Activated effector memory CD4-positive, alpha-beta T cell treated with anti-CD3 and anti-CD28 coated beads, Interleukin-2, amount 50 U/mL, for 16 hours (primary cell): Measurements from ENCODE around the gene CDKN2AIPNL.

Source experiments
- DNase-seq: peaks from one replicate; pipeline ENCODE4 v3.0.0-alpha.2; 2020

The CDKN2AIPNL gene, protein sequence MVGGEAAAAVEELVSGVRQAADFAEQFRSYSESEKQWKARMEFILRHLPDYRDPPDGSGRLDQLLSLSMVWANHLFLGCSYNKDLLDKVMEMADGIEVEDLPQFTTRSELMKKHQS

GRCh38 chr5:134411546-134412266 lies at the start of gene CDKN2AIPNL:
Gene CDKN2AIPNL, minus strand, starts transcription at chr5:134411881. Its CDS starts 27 bp downstream, at chr5:134411854.
- peak; percentile 96 for DNase-seq

DNA sequence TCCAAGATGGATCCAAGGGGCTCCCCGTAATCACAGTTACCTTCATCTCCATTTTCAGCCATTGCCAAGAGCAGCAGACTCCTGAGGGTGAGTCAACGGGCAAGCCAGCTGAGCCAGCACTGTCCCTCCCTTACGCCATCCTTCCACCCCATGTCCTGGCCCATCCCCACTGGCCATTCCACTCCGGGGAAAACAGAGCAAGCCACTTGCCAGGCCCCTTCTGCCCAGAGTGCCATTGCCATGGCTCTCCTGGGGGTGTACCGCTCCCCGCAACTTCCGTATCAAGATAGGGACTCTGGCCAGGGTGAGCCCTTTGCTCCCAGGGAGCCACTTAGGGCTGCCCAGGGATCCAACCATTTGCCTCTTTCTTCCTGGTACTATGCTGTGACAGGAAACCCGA lies 48.9 kb upstream of the CDKN2AIPNL start:
- DNase-seq, result no peak

GRCh38 chr5:134459491-134459890 lies 47.8 kb upstream of the CDKN2AIPNL start:
- DNase-seq, result no peak

DNA sequence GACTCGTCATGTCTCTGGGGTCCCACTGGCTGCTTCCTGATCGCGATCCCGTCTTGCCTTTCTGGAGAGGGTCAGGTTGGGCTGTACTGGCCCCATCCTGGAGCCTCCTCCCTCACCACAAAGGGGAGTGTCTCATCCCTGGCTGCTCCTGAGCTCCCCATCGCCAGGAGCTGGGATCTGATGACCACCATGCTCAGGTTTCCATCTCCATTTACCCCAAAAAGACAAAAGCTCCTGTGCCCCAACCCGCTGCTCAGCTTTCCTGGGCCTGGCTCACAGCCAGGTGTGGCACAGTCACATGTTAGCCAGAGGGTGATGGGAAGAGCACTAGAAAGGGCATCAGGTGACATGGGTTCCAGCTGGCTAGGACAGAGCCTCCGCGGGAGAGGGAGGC lies 47.3 kb upstream of the CDKN2AIPNL start:
- DNase-seq, result no peak

DNA sequence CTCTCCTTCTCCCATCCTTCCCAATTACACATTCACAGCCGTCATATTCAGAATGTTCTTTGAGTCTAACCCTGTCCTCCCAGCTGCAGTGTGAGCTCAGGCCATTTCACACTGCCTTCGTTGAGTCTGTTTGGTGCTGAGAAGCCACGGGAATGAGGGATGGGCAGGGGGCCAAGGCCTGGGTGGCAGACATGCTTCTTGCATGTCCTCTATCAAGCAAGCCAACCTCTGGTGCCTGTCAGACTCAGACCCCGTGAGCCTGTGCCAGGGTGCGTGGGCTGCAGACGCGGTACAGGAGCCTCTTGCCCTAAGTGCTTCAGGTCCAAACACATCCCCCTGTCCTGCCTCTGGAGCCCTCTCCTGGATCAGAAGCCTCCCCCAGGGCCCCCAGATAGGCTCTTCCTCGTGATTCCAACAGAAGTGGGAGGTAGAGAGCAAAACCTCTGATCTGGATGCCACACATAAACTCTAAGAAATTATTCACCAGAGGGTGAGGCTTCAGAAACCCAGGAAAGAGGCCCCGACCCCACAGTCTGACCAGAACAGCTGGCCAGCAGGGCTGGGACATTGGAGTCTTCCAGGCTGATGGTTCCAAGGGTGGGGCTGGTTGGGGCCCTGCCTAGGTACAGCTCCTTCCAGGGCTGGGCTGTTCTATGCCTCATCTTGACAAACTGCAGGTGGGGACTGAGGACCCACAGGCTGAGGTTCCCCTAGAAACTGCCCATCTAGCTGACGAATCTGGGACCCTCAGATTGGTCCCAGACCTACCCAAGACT lies 46.7 kb upstream of the CDKN2AIPNL start:
- DNase-seq, result no peak

GRCh38 chr5:134457801-134458200 lies 46.1 kb upstream of the CDKN2AIPNL start:
- no peak for DNase-seq

GRCh38 chr5:134456825-134457224 lies 45.1 kb upstream of the CDKN2AIPNL start:
- DNase-seq, result no peak

DNA sequence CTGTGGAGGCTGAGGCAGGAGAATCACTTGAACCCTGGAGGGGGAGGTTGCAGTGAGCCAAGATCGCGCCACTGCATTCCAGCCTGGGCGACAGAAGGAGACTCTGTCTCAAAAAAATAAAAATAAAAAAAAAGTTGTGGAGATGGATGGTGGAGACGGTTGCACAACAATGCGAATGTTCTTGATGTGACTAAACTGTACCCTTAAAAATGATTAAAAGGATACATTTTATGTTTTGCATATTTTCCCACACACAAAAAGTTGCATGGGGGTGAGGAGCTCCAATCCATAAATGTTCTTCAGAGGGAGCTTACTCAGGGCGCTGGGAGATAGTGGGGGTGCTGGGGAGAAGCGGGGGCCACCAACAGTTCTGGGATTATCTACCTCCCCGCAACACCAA lies 43.8 kb upstream of the CDKN2AIPNL start:
- DNase-seq, result no peak

DNA sequence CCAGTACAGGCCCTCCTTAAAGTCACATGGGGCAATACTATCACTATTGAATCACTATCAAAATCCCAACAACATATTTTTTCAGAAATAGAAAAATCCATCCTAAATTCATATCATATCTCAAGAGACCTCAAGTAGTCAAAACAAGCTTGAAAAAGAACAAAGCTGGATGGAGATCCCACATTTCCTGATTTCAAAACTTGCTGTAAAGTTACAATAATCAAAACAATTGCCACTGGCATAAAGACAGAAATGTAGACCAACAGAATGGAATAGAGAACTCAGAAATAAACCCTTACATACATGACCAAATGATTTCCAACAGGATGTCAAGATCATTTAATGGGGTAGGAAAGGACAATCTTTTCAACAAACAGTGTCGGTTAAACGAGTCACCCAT lies 41.3 kb upstream of the CDKN2AIPNL start:
- no peak for DNase-seq

GRCh38 chr5:134451936-134452505 lies 40.3 kb upstream of the CDKN2AIPNL start:
- no peak for DNase-seq

- no peak for DNase-seq
Observed at GRCh38 chr5:134451225-134451935, 39.7 kb upstream of the CDKN2AIPNL start.

DNA sequence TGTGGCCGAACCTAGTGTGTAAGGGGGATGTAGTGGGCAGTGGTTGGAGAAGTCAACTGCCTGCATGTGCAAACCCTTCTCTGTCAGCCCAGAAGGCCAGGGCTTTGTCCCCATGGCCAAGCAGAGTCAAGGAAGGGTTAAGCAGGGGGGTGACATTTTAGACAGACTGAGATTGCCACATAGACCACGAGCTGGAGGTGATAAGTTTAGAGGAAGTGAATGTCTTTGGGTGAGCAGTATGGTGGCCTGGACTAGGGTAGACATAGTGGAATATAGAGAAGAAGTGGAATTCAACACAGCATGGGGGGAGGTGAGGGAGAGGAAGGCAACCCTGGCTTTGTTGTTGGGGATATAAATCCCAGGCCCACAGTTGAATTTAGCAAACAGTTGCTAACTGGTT lies 38.7 kb upstream of the CDKN2AIPNL start:
- DNase-seq, result no peak

DNA sequence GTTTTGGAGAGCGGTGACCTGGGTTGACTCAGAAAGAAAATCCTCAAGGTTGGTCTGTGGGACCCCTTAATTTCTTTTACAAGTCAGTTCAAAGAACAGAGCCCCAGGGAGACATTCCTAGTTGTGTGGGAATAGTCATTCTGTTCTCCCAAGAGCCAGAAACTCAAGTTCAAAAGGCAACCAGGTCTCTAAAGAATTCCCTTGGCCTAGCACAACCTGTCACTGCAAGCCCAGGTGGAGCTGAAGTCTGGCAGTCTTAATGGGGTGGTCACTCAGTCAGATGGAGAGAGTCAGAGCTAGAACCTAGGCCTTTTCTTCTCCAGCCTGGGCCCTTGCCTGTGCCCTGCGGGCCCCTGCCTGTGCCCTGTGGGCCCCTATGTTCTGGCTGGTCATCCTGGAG lies 37.5 kb upstream of the CDKN2AIPNL start:
- DNase-seq, result peak; percentile 24

DNA sequence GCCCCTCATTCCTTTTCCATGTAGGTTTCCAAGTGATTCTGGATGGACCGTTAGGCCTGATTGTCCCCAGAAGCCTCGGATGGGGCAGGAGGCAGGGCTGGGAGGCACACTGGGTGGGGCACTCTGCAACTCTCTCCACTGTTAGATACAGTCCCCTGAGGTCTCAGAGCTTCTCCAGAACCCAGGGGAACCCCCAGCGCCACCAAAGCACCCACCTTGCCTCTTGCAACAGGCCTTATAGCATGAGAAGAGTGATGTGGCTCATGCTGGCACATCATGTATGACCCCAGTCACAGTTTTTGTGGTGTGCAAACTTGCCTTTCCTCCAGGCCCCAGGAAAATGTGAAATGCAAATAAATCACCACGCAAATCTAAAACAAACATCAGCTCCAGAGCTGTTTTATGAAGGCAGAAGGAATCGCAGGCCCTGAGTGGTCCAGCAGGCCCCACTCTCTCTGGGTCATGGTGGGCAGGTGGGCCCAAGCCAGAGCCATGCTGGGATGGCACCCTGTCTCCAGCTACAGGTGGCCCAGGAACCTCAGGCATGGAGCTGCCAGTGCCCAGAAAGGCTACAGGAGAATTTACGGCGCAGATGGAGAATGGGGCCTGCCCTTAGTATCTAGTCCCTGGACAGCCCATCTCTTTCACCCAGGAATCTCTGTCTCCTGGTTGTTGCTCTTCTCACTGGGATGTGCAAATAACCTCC lies 36.3 kb upstream of the CDKN2AIPNL start:
- no peak for DNase-seq

- no peak for DNase-seq
Observed at GRCh38 chr5:134446938-134447337, 35.3 kb upstream of the CDKN2AIPNL start.

DNA sequence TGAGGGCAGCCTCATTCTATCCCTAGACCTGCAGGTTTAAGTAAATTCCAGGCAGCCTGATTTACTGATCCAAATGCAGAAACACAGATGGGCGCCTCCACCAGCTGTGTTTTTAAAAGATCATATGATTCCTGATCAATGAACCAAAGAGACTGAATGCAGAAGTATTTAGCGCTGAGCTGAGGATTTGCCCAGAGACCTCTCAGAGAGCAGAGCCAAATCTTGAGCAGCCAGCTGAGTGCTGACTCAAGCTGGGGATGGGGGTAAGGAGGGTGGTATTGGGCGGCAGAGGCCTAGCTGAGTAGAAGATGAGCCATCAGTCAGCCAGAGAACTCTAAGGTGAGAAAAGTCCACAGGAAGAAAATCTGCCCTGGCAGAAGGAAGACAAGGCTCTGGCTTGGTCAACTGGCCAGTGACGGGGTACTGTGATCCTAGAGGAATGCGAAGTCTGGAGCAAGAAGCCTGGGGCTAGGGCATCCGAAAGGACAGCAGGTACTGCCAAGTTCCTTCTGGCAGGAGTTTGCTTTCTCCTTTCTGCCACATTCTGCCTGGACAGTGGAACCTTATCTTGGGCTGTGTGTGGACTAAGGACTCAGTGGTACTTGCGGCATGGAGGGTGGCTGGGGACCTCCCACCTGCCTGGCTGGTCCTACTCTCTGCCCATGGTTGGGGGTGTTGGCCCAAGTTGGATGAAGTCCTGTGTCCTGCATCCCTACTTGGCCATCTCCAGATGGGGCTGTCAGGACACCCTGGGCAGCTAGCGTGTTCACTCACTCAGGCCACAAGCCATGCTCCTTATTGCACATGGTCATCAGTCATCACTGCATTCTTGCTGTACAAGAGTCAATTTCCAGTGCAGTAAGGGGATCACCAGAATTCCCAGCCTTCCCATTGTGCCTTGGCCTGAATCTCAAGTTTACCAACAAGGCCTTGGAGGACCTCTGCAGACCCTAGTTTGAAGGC lies 34.5 kb upstream of the CDKN2AIPNL start:
- no peak for DNase-seq

DNA sequence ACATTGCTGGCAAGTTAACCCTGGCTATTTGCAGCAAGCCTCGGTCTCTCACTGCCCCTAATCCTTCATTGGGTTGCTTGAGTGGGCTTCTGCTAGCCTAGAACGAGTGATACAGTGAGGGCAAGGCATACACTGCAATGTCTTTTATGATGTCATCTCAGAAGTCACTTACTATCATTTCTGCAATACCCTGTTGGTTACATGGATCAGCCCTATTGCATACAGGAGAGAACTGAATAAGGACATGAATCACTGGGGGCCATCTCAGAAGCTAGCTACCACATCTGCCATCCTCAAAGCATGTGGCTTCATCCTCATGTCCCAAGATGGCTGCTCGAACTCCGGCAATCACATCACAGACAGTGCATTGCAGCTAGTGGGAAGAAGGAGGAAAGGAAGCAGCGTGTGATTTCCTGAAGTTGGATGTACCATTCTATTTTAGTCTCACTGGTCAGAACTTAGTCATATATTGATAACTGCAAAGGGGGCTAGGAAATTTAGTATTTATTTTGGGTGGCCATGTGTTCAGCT lies 33.3 kb upstream of the CDKN2AIPNL start:
- no peak for DNase-seq

DNA sequence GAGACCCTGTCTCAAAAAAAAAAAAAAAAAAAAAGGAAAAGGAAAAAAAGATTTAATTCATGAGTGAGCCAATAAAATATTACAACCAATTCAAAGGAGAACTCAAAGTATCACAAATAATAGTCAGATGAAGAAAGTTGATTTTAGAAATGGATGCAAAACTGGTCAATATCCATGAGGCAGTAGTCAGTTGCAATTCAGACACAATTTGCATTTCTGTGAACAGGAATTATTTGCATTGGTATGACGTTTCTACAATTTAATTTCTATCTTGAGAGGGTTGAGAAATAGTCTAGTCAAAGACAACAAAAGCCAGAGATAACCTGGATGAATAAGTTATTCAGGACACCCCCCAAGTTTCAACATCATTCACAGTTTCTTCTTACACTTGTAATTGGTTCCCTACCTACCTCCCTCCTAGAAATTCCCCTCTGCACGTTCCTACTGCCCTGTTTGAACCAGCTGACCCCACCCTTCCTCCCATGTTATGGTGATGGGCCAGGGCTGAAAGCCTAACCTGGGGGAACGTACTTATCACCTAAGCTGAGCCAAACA lies 28.6 kb upstream of the CDKN2AIPNL start:
- no peak for DNase-seq

GRCh38 chr5:134439210-134439654 lies 27.6 kb upstream of the CDKN2AIPNL start:
- no peak for DNase-seq

GRCh38 chr5:134438721-134439123 lies 27.0 kb upstream of the CDKN2AIPNL start:
- no peak for DNase-seq
